Measurements from ENCODE around the gene COL27A1. TPM values are rescaled to one million over a fixed set of nuclear protein-coding genes. Genes with fewer than 3 reads are reported as not detected.

COL27A1 gene
- total and polyA plus RNA-seq, 8 donors = 15.8 to 180 (median 147) TPM

- DNase-seq = no peak
- H3K4me1 ChIP-seq = no peaks in the 10 kb centered on the region
- TF ChIP-seq, protein P1, sequence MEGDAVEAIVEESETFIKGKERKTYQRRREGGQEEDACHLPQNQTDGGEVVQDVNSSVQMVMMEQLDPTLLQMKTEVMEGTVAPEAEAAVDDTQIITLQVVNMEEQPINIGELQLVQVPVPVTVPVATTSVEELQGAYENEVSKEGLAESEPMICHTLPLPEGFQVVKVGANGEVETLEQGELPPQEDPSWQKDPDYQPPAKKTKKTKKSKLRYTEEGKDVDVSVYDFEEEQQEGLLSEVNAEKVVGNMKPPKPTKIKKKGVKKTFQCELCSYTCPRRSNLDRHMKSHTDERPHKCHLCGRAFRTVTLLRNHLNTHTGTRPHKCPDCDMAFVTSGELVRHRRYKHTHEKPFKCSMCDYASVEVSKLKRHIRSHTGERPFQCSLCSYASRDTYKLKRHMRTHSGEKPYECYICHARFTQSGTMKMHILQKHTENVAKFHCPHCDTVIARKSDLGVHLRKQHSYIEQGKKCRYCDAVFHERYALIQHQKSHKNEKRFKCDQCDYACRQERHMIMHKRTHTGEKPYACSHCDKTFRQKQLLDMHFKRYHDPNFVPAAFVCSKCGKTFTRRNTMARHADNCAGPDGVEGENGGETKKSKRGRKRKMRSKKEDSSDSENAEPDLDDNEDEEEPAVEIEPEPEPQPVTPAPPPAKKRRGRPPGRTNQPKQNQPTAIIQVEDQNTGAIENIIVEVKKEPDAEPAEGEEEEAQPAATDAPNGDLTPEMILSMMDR (IDR thresholded peaks at IDR 0.05) = no peak
- H3K9me3 ChIP-seq = peaks cover 0 to 6% of the 10 kb centered on the region in 2 donors
- no peak for ATAC-seq
- H3K27me3 ChIP-seq = peaks cover 0 to 11% of the 10 kb centered on the region in 2 donors
- no peak overlapping the region for H3K4me3 ChIP-seq
- no peaks in the 10 kb centered on the region for H3K36me3 ChIP-seq
- intact Hi-C loops (cut with DNase I) = no loop called here
- no peak overlapping the region for H3K27ac ChIP-seq
These were observed 22.8 kb upstream of the COL27A1 start for GRCh38 chr9:114132550-114132918.

DNA sequence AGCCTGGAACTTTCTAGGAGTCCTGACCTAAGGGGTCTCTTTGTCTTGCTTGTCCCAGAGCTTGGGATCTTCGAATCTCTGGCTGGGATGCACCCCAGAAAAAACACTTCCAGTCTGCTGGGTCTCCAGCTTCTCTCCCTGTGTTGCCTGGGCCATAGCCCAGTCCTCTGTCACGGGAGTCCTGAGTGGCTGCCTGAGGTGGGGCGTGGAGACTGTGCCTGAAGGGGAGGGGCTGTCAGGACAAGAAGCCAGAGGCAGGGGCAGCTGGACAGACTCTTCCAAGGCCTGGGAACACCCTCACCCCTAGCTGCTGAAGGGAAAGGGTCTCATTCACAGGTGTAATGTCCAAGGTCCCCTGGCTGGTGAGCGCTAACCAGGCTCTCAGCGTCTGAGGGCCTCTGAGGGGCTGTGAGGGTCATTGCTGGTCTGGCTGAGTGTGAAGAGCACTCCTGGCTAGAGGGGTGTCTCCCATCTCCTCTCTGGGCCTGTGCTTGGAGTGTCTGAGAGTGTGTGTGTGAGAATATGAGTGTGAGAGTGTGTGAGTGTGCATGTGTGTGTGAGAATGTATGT, 20.4 kb upstream of the COL27A1 start:
- intact Hi-C loops (cut with DNase I) = no loop called here
- ATAC-seq = peak; percentile 52
- Histone ChIP-seq H3K36me3 (no peaks in the 10 kb centered on the region), H3K4me1 (no peaks in the 10 kb centered on the region), H3K27ac (no peak overlapping the region), H3K9me3 (no peaks in the 10 kb centered on the region), H3K4me3 (no peak overlapping the region), H3K27me3 (peaks cover 0 to 29% of the 10 kb centered on the region in 2 donors)
- TF ChIP-seq, protein P1 (IDR thresholded peaks at IDR 0.05) = no peak
- no peak for DNase-seq

DNA sequence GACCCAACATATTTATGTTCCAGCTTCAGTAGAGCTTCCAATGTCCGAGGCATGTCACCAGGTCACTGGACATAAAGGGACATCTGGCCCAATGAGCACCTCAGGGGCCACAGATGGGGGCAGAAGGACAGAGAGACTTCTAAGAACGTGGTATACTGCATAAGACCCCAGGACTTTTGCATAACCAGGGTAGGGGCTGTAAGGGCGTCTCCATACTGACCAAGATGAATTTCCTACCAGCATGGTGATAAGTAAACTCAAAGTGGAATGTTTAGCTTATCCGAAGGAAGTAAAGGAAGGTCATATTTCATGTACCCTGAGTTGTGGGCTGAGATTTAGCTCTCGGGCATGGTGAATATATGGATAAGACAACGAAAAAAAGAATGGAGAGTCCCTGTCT, 17.5 kb upstream of the COL27A1 start:
- DNase-seq (no peak), ATAC-seq (no peak)
- H3K36me3 ChIP-seq = no peaks in the 10 kb centered on the region
- H3K4me1 ChIP-seq = peaks cover 0 to 10% of the 10 kb centered on the region in 2 donors
- H3K9me3 ChIP-seq = no peaks in the 10 kb centered on the region
- intact Hi-C loops (cut with DNase I) = no loop called here
- H3K27me3 ChIP-seq = peaks cover 0 to 18% of the 10 kb centered on the region in 2 donors
- H3K4me3 ChIP-seq = no peak overlapping the region
- TF ChIP-seq, protein P1 (IDR thresholded peaks at IDR 0.05) = no peak
- H3K27ac ChIP-seq = no peak overlapping the region

DNA sequence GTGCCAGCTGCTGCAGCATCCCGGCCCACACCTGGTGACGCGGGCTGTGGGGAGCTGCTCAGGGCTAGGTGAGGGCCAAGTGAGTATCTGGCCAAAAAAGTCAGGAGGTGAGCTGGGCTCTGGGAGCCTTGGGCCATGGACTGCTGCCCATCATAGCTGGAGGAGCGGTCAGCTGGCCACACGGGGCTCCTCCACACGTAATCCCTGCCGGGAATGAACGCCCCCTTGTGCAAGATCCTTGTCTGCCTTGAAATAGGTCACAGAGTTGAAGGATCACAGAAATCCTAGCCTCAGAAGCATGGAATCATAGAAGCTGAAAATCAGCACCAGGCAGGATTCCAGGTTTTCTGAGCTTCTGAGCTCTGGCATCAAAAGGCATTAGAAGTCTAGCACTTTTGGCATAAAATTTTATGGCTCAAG, 16.8 kb upstream of the COL27A1 start:
- H3K27ac ChIP-seq = no peak overlapping the region
- no peaks in the 10 kb centered on the region for H3K36me3 ChIP-seq
- ATAC-seq (no peak), DNase-seq (no peak)
- intact Hi-C loops (cut with DNase I) = no loop called here
- peaks cover 0 to 18% of the 10 kb centered on the region in 2 donors for H3K27me3 ChIP-seq
- TF ChIP-seq, protein P1 (IDR thresholded peaks at IDR 0.05) = no peak
- peaks cover 0 to 10% of the 10 kb centered on the region in 2 donors for H3K4me1 ChIP-seq
- H3K9me3 ChIP-seq = no peaks in the 10 kb centered on the region
- H3K4me3 ChIP-seq = no peak overlapping the region

DNA sequence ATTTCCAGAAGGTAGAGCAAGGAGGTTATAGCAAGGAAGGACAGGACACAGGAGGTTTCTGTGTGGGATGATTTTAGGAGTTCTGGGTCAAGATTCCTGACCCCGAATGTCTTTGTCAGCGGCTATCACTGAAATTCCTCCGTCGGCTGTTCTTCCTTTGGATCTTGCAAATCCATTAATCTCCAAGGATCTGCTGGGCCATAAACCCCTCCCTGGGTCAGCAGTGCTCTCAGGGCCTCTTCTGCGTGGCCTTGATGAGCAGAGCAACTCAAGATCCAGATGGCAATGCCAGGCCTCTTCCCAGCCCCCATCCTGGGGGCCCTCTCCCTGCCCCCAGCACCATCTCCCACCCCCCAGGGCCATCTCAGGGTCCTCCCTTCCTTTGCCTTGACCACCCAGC, 16.3 kb upstream of the COL27A1 start:
- peaks cover 0 to 18% of the 10 kb centered on the region in 2 donors for H3K27me3 ChIP-seq
- TF ChIP-seq, protein P1 (IDR thresholded peaks at IDR 0.05) = no peak
- no peak overlapping the region for H3K27ac ChIP-seq
- no peak for DNase-seq
- no peaks in the 10 kb centered on the region for H3K9me3 ChIP-seq
- H3K36me3 ChIP-seq = no peaks in the 10 kb centered on the region
- ATAC-seq = no peak
- H3K4me3 ChIP-seq = no peak overlapping the region
- peaks cover 0 to 10% of the 10 kb centered on the region in 2 donors for H3K4me1 ChIP-seq
- intact Hi-C loops (cut with DNase I) = no loop called here
